Spleen (tissue), 11 donors: ENCODE results near the gene DSG3. TPM values are rescaled to one million over a fixed set of nuclear protein-coding genes. Genes with fewer than 3 reads are reported as not detected.

Source experiments
- DNase-seq: peaks from one replicate; pipeline ENCODE4 v3.0.0-alpha.2; 2020
- H3K27ac ChIP-seq, 8 donors: fragments of 200-600 bp; sonication (generic) in 7 of 8; 1 replicate in 4 of 8; 2 replicates in 4 of 8; pipeline versions ENCODE4 v1.5.0 to v1.8.0; 2016 to 2021; ENCODE audit warnings: inconsistent platforms in 4 of 8, mild to moderate bottlenecking in 4 of 8, moderate library complexity in 1 of 8
- H3K27me3 ChIP-seq, 7 donors: fragments of 200-600 bp; sonication (generic) in 6 of 7; replicated peaks in 1 of 7; 1 replicate in 4 of 7; 2 replicates in 3 of 7; pipeline versions ENCODE4 v1.5.0 to v1.8.0; 2016 to 2021; ENCODE audit warnings: inconsistent platforms in 3 of 7, mild to moderate bottlenecking in 1 of 7
- H3K36me3 ChIP-seq, 6 donors: fragments of 200-600 bp; sonication (generic) in 5 of 6; 1 replicate in 4 of 6; 2 replicates in 2 of 6; pipeline versions ENCODE4 v1.5.0 to v1.8.0; 2016 to 2021; ENCODE audit warnings: inconsistent platforms in 2 of 6
- H3K4me1 ChIP-seq, 6 donors: fragments of 200-600 bp; sonication (generic) in 5 of 6; 1 replicate in 3 of 6; 2 replicates in 3 of 6; pipeline versions ENCODE4 v1.5.0 to v1.8.0; 2016 to 2021; ENCODE audit warnings: inconsistent platforms in 3 of 6
- H3K4me3 ChIP-seq, 8 donors: fragments of 200-600 bp; sonication (generic) in 7 of 8; 1 replicate in 4 of 8; 2 replicates in 4 of 8; pipeline versions ENCODE4 v1.5.0 to v1.8.0; 2016 to 2021; ENCODE audit warnings: inconsistent platforms in 4 of 8, mild to moderate bottlenecking in 4 of 8, moderate library complexity in 2 of 8
- H3K9me3 ChIP-seq, 8 donors: fragments of 200-600 bp; sonication (generic) in 7 of 8; 1 replicate in 4 of 8; 2 replicates in 4 of 8; pipeline versions ENCODE4 v1.5.0 to v1.8.0; 2016 to 2021; ENCODE audit warnings: inconsistent platforms in 4 of 8
- POLR2A ChIP-seq, 3 donors: fragments of 450-650 bp; IDR thresholded peaks; one replicate each; pipeline ENCODE4 v1.5.1; 2017; ENCODE audit warnings: antibody characterized with exemption in 3 of 3, mild to moderate bottlenecking in 1 of 3
- POLR2AphosphoS5 ChIP-seq, 3 donors: sonication (generic); formaldehyde crosslinking; IDR thresholded peaks; one replicate each; pipeline ENCODE4 v1.5.1; 2017; ENCODE audit warnings: antibody characterized with exemption in 3 of 3
- WGBS, 5 donors: extraction: QIAGEN DNeasy Blood & Tissue Kit in 3 of 5; methylation state at CpG; one replicate each; pipeline versions ENCODE4 v1.1.5 to v1.1.7; 2013 to 2018; 5-methylcytosine and 5-hydroxymethylcytosine counted together
- intact Hi-C: fragments of 100-400 bp; cut with DNase I; formaldehyde crosslinking; loops from one replicate; pipeline ENCODE4 v1.15.0; 2023; ENCODE audit warnings: low total_unique reads
- polyA plus RNA-seq, 3 donors: library from polyadenylated mRNA; stranded (reverse); fragments of 200-250 nt; gene quantifications; one replicate each; pipeline ENCODE4 v1.2.1, GENCODE V29; 2013
- total RNA-seq, 7 donors: library from RNA; depleted of rRNA in 3 of 7; stranded (reverse); fragments of >200 nt in 3 of 7; fragmentation: NEBNext Ultra II Directional in 4 of 7; extraction: Animal tissue kit (Norgen Biotek cat#: 25700) in 4 of 7; gene quantifications; one replicate each; pipeline versions ENCODE4 v1.1.0 to v1.2.1, GENCODE V29; 2016 to 2021
- TF ChIP-seq, protein P1 (sequence below), 11 experiments: fragments of 200-600 bp in 7 of 11; fragments of 450-650 bp in 4 of 11; sonication (generic) in 4 of 11; IDR thresholded peaks in 8 of 11; conservative IDR thresholded peaks in 3 of 11; 1 replicate in 7 of 11; 2 replicates in 4 of 11; pipeline versions ENCODE4 v1.4.0 to v1.8.0; 2016 to 2021; ENCODE audit warnings: antibody characterized with exemption in 11 of 11, inconsistent platforms in 4 of 11, mild to moderate bottlenecking in 1 of 11
- donor health status: healthy with polysubstance abuse.
- donor health status: DM: no; HTN: no; CAD: no; lungs with moderate emphysema.
- donor health status: DM: no; HTN: no; CAD: no.
- donor health status: Bipolar disorder and iron deficiency.
- donor health status: healthy.
- donor health status: DM: no; HTN: no; CAD: no.
- donor health status: DM: yes; HTN: yes; CAD: no.

The DSG3 gene
- total and polyA plus RNA-seq, 10 donors = 0.02 to 0.04 (median 0.03) TPM; not detected in 7

DNA sequence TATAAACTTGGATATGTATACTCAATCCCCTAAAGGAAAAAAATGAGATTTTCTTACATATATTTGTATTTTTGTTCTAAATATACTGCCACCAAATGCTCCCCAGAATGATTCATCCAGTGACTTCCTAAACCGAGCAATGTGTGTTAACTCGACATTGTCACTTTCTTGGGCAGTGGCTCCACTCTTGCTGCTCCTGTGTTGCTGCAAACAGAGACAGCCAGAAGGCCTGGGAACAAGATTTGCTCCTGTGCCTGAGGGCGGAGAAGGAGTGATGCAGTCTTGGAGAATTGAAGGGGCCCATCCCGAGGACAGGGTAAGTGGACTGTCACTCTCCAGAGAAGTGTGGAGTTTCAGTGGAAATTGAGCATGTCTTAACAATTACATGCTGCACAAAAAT is 38.3 kb upstream of the DSG3 start:
- no peak for DNase-seq
- H3K4me1 ChIP-seq = no peaks in the 10 kb centered on the region
- TF ChIP-seq POLR2AphosphoS5 (IDR thresholded peaks at IDR 0.05) (no peak), POLR2A (IDR thresholded peaks at IDR 0.05) (no peak)
- intact Hi-C loops = no loop called here
- peaks cover 0 to 21% (median 0%) of the 10 kb centered on the region in 8 donors for H3K9me3 ChIP-seq
- no peaks in the 10 kb centered on the region for H3K36me3 ChIP-seq
- H3K4me3 ChIP-seq = no peak overlapping the region
- H3K27me3 ChIP-seq = no peaks in the 10 kb centered on the region
- WGBS, 5 donors = 68 to 80% (median 72%) methylated on average over 4 of the region's 4 CpGs
- no peak overlapping the region for H3K27ac ChIP-seq

DNA sequence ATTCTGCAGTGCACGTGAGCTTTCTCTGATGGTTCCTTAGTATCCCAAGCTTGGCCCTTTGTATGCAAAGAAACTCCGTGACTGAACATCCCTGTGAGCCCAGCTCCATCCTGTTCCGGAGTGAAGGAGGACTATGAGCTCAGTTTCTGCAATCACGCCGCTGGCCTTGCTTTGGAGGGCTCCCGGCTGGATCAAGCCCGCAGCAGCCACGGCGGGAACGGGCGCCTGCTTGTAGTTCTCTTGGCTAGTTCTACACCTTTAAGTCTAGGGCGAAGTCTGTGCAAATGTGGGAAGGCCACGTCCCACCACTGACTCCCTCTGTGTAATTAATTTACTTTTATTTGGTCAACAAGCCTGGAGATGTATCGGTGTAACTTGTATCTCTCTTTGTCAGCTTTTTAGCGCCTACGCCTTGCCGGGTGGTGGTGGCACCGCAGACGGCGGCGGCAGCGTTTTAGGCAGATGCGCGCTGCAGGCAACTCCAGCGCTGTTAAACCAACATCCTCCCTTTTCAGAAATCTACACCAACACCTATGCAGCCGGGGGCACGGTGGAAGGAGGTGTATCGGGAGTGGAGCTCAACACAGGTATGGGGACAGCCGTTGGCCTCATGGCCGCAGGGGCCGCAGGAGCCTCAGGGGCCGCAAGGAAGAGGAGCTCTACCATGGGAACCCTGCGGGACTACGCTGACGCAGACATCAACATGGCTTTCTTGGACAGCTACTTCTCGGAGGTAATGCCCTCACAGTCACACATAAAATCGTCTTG is 36.6 kb upstream of the DSG3 start:
- DNase-seq = no peak
- Histone ChIP-seq H3K27ac (no peak overlapping the region), H3K4me1 (no peaks in the 10 kb centered on the region), H3K4me3 (no peak overlapping the region), H3K9me3 (peaks cover 0 to 26% (median 4%) of the 10 kb centered on the region in 8 donors), H3K27me3 (no peaks in the 10 kb centered on the region), H3K36me3 (no peaks in the 10 kb centered on the region)
- TF ChIP-seq, protein P1, sequence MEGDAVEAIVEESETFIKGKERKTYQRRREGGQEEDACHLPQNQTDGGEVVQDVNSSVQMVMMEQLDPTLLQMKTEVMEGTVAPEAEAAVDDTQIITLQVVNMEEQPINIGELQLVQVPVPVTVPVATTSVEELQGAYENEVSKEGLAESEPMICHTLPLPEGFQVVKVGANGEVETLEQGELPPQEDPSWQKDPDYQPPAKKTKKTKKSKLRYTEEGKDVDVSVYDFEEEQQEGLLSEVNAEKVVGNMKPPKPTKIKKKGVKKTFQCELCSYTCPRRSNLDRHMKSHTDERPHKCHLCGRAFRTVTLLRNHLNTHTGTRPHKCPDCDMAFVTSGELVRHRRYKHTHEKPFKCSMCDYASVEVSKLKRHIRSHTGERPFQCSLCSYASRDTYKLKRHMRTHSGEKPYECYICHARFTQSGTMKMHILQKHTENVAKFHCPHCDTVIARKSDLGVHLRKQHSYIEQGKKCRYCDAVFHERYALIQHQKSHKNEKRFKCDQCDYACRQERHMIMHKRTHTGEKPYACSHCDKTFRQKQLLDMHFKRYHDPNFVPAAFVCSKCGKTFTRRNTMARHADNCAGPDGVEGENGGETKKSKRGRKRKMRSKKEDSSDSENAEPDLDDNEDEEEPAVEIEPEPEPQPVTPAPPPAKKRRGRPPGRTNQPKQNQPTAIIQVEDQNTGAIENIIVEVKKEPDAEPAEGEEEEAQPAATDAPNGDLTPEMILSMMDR (IDR thresholded peaks at IDR 0.05 in 8 of 11, conservative IDR thresholded peaks at IDR 0.05 in 3 of 11) = no peak
- TF ChIP-seq POLR2AphosphoS5 (IDR thresholded peaks at IDR 0.05) (no peak), POLR2A (IDR thresholded peaks at IDR 0.05) (no peak)
- intact Hi-C loops = no loop called here
- 66 to 81% (median 71%) methylated on average over 37 of the region's 37 CpGs for WGBS, 5 donors

DNA sequence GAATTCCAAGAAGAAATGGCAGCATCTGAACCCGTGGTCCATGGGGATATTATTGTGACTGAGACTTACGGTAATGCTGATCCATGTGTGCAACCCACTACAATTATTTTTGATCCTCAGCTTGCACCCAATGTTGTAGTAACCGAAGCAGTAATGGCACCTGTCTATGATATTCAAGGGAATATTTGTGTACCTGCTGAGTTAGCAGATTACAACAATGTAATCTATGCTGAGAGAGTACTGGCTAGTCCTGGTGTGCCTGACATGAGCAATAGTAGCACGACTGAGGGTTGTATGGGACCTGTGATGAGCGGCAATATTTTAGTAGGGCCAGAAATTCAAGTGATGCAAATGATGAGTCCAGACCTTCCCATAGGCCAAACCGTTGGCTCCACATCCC is 34.4 kb upstream of the DSG3 start:
- TF ChIP-seq POLR2AphosphoS5 (IDR thresholded peaks at IDR 0.05) (no peak), POLR2A (IDR thresholded peaks at IDR 0.05) (no peak)
- TF ChIP-seq, protein P1 (IDR thresholded peaks at IDR 0.05 in 8 of 11, conservative IDR thresholded peaks at IDR 0.05 in 3 of 11) = no peak
- no peak overlapping the region for H3K4me3 ChIP-seq
- WGBS, 5 donors = 86 to 92% (median 90%) methylated on average over 6 of the region's 6 CpGs

DNA sequence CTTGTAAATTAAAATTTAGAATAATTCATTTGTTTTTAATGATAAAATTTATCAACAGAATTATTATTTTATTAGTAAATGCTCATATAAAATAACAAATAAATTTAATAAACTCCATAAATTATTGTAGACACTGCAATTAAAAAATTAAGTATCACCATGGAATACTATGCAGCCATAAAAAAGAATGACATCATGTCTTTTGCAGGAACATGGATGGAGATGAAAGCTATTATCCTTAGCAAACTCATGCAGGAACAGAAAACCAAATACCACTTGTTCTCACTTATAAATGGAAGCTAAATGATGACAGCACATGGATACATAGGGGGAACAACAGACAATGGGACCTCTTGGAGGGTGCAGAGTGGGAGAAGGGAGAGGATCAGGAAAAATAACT is 29.7 kb upstream of the DSG3 start:
- TF ChIP-seq, protein P1 (IDR thresholded peaks at IDR 0.05 in 8 of 11, conservative IDR thresholded peaks at IDR 0.05 in 3 of 11) = no peak
- TF ChIP-seq POLR2AphosphoS5 (IDR thresholded peaks at IDR 0.05) = no peak
- no peak for TF ChIP-seq POLR2A (IDR thresholded peaks at IDR 0.05)
- intact Hi-C loops = no loop called here
- peaks cover 0 to 17% (median 2%) of the 10 kb centered on the region in 8 donors for H3K9me3 ChIP-seq
- no peaks in the 10 kb centered on the region for H3K27me3 ChIP-seq
- no peak overlapping the region for H3K27ac ChIP-seq
- no peak for DNase-seq
- no peak overlapping the region for H3K4me3 ChIP-seq
- H3K4me1 ChIP-seq = no peaks in the 10 kb centered on the region
- H3K36me3 ChIP-seq = no peaks in the 10 kb centered on the region

More for the DNA sequence above, 34.4 kb upstream of the DSG3 start:
- Histone ChIP-seq H3K36me3 (no peaks in the 10 kb centered on the region), H3K4me1 (no peaks in the 10 kb centered on the region), H3K27ac (no peak overlapping the region), H3K27me3 (no peaks in the 10 kb centered on the region), H3K9me3 (peaks cover 0 to 33% (median 6%) of the 10 kb centered on the region in 8 donors)
- DNase-seq = no peak
- intact Hi-C loops = no loop called here
